Embryonic facial prominence (tissue), 1 donor: ENCODE measurements around the gene MAGEA6.
"Not testable (repeated sequence)": the region's sequence is repeated elsewhere in the genome, so short reads cannot be mapped to it uniquely, and the experiment has no call there.

Experiments
- DNase-seq: peaks from one replicate; pipeline ENCODE4 v3.0.0-alpha.2; 2016; ENCODE audit errors: extremely low spot score

MAGEA6 gene, protein sequence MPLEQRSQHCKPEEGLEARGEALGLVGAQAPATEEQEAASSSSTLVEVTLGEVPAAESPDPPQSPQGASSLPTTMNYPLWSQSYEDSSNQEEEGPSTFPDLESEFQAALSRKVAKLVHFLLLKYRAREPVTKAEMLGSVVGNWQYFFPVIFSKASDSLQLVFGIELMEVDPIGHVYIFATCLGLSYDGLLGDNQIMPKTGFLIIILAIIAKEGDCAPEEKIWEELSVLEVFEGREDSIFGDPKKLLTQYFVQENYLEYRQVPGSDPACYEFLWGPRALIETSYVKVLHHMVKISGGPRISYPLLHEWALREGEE

DNA sequence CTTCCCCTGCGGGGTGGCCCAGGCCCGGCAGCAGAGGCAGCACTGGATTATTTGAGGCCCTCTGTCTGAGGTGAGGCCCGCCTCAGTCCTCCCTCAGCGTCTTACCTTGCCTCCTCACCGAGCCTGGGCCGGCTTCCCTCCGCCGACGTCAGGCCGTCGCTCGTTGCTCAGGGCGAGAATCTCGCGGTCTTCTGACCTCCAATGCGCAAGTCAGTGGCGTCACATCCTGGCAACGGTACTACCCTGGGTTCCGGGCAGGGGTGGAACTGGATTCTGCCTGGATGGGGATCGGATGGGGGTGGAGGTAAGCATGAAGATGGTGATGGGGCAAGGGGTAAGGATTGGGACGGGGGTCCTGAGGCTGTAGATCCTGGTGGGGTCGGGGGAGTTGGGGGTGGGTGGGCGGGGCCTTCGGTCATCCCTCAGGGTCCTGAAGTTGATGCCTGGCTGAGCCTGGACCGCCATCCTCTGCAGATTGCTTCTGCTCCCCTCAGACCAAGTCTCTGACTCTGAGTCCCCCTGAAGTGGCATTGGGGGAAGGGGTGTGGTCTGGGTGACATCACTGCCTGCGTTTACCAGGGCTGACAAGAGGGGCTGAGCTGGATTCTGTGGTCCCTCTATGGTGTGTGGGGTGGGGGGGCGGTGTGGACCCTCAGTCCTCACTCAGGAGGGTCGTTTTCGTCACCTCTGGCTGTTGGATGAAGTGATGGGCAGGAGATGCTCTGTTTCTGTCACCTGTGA is at the start of gene MAGEA6:
Gene MAGEA6 (minus strand): TSS at position 141 of the 741 bp plus-strand sequence. CDS start 2,039 bp downstream, outside the sequence.
- not testable (repeated sequence) for DNase-seq

DNA sequence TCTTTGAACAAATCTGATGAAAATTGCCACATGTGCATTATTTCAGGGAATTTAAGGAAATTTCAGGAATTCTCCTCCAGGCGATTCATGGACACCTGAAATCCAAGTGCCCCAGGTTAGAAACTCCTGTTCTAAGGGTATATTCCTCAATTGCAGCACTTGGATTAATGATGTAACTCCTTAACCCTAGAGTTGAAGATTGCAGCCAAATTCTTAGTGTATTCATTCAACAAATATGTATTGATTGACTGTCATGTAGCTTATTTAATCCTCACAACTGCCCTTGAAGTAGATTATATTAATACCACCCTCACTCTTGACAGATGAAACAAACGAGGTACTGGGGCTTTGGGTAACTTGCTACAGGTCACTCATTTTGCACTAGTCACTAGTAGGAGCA is 49.8 kb upstream of the MAGEA6 start:
- no peak for DNase-seq

DNA sequence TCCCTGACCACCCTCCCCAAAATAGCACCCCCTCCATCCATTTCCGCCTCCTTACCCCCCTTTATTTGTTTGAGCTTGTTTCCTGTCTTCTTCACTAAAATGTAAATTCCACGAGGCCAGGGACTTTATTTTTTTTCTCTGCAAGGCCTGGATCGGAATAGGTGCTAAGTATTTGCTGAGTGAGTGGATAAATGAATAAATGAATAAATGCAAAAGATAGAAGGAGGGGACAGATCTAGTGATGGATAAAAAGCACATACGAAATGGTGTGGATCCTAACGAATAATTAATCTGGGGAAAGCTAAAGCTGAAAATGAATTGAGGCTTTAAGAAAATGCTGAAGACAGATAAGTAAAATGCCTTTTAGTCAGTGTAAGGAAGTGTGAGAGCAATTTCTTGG is 48.9 kb upstream of the MAGEA6 start:
- DNase-seq, result no peak

DNA sequence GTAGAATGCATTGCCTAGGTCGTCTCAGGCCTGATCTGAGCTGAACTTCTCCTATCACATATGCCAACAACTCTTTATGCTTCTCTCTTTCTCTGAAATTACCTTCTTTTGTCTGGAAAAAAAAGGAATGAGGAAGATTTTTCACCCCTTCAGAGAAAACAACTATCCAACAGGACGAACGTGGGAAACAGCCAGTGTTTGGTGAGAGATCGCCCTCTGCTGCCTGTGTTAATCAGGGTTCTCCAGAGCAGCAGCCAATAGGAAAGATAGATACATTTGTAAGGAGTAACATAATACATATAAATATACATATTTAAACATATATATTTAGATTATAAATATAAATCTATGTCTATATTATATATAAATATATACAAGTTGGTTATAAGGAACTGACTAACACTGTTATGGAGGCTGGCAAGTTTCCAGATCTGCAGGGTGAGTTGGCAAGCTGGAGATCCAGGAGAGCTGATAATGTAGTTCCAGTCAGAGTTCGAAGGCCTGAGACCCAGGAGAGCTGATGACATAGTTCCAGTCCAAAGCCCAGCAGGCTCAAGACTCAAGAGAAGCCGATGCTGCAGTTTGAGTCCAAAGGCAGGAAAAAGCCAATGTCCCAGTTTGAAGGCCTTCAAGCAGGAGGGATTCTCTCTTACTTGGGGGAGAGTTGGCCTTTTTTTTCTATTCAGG is 47.7 kb upstream of the MAGEA6 start:
- DNase-seq, result no peak

DNA sequence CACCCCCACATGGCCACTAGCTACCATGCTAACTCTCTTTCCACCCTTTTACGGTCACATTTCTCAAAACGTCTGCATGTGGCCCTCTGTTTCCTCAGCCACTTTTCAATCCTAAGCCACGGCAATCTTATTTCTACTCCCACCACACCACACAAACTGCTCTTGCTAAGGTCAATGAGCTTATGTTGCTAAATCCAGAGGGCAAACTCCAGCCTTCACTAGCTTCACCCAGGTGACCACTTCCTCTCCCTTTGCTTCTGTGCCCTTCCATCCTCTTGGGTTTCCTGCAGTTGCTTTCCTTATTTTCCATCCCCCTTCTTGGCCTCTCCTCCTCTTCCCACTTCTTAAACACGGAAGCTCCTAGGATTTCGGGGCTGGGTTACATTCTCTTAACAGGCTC is 44.6 kb upstream of the MAGEA6 start:
- no peak for DNase-seq

DNA sequence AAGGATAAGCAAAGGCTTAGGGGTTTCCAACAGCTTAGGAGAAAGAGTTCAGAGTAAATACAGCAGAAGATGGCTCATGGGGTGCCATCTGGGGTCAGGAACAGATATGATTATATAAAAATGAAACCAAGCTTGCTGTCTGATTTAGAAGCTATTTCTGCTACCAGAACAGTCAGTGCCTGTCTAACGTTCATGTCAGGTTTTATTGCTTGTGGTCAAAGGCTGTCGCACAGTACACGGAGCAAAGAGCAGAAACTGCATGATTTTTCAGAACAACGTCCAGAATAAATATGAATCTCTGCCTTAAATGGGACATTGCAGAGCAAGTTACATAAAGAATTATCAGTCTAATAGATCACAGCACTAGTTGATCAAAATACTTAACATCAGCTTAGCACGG is 43.7 kb upstream of the MAGEA6 start:
- DNase-seq, result no peak

DNA sequence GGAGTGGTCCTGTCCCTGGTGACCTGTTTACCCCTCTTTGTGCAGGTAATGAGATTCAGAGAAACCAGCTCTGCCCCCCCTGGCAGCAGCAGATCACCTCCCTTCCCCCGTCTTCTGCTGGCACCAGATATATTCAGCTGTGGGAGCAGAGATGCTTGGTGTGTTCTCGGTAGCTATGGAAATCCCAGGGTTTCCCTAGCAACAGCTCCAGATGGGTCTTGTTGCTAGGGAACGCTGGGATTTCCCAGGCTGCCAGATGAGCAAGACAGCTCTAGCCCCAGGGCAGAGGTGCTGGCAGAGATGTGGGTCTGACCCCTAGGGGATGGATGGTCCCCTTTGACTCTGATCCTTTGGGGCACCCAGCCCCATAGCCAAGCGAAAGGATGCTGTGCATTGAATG is 40.9 kb upstream of the MAGEA6 start:
- no peak for DNase-seq

DNA sequence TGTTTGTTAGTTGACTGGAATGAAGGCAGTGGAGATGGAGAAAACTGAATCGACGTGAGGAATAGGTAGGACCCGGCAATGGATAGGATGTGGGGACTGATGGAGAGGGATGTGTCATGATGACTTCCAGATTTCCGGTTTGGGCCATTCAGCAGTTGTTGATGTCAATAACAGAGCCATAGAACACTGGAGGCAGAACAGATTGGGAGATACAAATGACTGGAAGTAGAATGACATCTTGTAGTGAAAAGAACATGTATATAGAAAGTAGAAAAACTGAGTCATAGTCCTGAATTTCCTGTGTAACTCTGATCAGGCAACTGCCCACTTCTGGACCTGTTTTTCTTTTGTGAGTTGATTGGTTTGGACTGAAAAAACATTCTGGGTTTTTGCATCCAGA is 36.5 kb upstream of the MAGEA6 start:
- DNase-seq, result no peak

DNA sequence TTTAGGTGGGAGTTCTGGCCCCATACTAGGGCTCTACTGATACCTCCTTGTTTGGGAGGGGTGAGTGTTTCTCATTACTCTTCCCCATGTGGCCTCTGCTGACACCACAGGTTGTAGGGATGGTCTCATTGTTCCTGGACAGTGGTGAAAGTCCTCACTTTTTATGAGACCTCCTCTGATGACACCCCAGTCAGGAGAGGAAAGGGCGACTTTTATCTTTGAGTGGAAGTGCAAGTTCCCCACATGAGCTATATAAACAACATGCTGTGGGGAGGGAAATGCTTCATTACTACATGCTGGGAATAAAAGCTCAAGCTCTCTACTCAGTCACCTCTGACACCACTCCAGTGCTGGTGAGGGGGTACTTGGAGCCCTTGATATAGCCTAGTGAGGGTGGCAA is 29.5 kb upstream of the MAGEA6 start:
- DNase-seq, result no peak

DNA sequence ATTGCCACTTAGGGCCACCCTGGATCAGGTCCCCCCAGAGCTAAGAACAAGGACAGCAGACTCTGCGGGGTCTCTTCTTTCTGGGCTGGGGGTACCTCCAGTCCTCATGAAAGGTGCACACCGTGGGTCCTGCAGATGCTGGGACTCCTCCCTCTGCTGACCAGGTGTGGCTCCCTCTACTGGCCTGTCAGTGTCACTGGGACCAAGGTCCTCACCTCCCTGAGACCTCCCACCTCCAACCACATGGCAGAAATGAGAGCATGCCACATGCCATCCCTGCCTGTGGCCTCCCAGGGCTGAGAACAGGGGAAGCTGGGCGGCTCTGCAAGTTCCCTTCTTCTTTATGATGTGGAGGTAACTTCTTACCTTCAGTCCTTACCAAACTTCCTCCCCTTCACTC is 17.6 kb upstream of the MAGEA6 start:
- DNase-seq, result not testable (repeated sequence)

DNA sequence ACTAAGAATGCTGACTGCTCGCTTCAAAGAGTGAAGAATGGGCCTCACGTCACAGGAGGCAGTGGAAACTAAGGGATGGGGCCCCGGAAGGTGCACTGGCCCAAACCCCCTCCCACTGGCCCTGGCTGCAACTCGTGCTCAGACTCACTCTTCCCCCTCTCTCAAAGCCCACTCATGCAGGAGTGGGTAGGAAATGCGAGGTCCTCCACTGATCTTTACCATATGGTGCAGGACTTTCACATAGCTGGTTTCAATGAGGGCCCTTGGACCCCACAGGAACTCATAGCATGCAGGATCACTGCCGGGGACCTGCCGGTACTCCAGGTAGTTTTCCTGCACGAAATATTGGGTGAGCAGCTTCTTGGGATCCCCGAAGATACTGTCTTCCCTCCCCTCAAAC is 2.9 kb downstream of the MAGEA6 start:
- not testable (repeated sequence) for DNase-seq

DNA sequence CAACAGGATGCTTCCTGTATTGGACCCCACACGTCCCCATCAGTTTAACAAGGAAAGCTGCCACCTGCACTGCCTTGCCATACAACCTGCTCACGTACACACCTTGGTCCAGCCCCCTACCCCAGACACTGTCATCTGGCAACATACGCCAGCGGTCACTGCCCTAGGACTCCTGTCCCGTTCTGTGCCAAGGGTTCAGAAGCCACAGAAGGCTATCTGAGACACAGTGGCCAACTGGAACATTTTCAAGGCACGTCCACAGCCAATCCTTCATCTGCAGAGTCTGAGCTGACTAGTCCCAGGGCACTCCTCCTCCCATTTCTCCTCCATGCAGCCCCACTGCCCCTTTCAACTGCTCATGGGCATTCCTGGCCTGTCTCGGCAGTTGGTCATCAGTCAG is 7.9 kb downstream of the MAGEA6 start:
- not testable (repeated sequence) for DNase-seq

DNA sequence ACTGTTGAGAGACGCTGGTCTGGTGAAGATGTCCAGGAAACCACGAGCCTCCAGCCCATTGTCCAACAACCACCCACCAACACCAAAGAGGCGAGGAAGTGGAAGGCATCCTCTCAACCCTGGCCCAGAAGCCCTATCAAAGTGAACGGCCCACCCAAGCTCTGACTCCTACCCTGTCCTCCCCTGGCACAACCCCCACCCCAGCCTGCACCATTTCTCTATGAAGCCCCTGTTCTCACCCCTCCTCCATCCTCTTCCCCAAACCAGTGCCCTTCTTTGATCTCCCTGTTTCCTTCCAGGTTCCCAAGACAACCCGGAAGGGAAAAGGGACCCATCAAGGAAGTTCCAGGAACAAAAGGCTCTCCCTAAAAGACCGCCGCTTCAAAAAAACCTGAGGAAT is 9.9 kb downstream of the MAGEA6 start:
- not testable (repeated sequence) for DNase-seq

DNA sequence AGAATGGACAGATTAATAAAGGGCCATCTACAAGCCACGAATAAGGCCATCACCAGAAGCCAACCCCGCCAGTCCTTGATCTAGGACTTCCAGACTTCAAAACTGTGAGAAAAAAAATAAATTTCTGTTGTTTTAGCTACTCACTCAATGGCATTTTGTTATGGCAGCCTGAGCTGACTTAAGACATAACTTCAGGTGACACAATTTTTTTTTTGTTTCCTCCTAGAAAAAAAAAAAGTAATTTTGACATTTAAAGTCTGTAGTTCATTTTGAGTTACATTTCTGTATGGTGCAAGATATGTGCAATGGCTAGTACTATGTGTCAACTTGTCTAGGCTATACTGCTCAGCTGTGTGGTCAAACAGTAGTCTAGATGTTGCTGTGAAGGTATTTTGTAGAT is 10.6 kb downstream of the MAGEA6 start, which contains the start of gene CSAG3:
Gene CSAG3 (plus strand): TSS at position 301 of the 400 bp plus-strand sequence.
- not testable (repeated sequence) for DNase-seq

DNA sequence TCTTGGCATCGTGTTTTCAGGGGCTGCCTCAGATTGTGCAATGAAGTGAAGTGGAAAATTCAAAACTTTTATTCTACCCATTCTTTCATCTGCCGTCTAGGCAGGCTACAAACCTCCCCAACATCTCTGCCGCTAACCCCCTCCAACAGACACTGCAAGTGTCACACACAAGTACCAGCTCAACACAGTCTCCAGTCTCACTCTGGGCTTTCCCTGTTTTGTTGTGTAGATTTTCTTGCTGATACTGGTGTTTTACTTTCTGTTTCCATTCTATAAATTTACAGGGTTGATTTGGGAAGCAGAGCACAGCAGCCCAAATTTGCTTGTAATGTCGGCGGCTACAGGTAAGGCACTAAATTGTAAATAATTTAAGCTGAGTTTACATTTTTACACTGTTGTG is 14.6 kb downstream of the MAGEA6 start:
- DNase-seq, result not testable (repeated sequence)

DNA sequence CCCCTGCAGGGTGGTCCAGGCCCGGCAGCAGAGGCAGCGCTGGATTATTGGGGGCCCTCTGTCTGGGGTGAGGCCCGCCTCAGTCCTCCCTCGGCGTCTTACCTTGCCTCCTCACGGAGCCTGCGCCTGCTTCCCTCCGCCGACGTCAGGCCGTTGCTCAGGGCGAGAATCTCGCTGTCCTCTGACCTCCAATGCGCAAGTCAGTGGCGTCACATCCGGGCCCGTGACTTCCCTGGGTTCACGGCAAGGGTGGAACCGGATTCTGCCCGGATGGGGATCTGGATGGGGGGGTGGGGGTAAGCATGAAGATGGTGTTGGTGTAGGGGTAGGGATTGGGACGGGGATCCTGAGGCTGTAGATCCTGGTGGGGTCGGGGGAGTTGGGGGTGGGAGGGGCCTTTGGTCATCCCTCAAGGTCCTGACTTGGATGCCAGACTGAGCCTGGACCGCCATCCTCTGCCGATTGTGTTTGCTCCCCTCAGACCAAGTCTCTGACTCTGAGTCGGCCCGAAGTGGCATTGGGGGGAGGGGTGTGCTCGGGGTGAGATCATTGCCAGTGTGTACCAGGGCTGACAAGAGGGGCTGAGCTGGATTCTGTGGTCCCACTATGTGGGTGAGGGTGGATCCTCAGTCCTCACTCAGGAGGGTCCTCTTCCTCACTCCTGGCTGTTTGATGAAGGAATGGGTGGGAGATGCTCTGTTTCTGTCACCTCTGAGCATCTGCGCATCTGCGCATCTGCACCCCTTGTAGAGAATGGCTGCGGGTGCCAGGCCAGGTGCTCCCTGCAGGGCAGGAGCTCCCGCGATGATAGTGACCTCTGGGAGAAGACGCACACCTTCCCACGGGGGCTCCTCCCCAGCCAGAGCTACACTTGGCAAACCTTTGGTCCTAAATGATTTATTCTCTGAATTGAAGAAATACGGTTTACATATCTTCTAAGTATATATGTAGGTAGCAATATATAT is 15.5 kb downstream of the MAGEA6 start, which contains the start of gene MAGEA2:
Gene MAGEA2 (minus strand): TSS at position 157 of the 965 bp plus-strand sequence. CDS start 2,479 bp downstream, outside the sequence.
- not testable (repeated sequence) for DNase-seq

DNA sequence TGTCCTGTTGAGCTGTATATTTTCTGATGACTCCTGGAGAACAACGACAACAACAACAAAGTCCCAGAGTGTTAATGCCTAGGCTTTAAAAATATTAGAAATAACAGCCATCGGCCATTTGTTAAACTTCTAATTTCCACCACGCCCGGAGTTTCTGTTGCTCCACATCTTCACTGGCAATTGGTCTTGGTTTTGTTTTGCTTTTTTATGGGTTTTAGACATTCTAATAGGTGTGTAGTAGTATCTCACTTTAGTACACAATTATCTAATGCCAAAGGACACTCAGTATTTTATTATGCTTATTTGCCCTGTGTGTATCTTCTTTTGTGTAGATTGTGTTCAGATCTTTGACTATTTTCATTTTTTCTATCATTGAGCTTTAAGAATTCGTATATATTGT is 30.9 kb downstream of the MAGEA6 start:
- no peak for DNase-seq

DNA sequence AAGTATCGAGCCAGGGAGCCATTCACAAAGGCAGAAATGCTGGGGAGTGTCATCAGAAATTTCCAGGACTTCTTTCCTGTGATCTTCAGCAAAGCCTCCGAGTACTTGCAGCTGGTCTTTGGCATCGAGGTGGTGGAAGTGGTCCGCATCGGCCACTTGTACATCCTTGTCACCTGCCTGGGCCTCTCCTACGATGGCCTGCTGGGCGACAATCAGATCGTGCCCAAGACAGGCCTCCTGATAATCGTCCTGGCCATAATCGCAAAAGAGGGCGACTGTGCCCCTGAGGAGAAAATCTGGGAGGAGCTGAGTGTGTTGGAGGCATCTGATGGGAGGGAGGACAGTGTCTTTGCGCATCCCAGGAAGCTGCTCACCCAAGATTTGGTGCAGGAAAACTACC is 33.0 kb downstream of the MAGEA6 start:
- not testable (repeated sequence) for DNase-seq

DNA sequence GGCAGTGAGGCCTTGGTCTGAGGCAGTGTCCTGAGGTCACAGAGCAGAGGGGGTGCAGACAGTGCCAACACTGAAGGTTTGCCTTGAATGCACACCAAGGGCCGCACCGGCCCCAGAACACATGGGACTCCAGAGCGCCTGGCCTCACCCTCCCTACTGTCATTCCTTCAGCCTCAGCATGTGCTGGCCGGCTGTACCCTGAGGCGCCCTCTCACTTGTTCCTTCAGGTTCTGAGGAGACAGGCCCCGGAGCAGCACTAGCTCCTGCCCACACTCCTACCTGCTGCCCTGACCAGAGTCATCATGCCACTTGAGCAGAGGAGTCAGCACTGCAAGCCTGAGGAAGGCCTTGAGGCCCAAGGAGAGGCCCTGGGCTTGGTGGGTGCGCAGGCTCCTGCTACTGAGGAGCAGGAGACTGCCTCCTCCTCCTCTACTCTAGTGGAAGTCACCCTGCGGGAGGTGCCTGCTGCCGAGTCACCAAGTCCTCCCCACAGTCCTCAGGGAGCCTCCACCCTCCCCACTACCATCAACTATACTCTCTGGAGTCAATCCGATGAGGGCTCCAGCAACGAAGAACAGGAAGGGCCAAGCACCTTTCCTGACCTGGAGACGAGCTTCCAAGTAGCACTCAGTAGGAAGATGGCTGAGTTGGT is 33.5 kb downstream of the MAGEA6 start:
- DNase-seq, result no peak

DNA sequence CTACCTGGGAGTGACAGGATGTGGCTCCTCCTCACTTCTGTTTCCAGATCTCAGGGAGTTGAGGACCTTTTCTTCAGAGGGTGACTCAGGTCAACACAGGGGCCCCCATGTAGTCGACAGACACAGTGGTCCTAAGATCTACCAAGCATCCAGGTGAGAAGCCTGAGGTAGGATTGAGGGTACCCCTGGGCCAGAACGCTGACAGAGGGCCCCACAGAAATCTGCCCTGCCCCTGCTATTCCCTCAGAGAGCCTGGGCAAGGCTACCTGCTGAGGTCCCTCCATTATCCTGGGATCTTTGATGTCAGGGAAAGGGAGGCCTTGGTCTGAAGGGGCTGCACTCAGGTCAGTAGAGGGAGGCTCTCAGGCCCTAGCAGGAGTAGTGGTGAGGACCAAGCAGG is 34.4 kb downstream of the MAGEA6 start:
- no peak for DNase-seq
